Measurements from ENCODE around the gene TAF1C.

TAF1C gene

GRCh38 chr16:84155771-84156170 is 31.1 kb downstream of the TAF1C start:
- DNase-seq, result no peak

GRCh38 chr16:84155226-84155625 is 31.6 kb downstream of the TAF1C start:
- DNase-seq, result no peak

GRCh38 chr16:84153660-84154214 is 33.1 kb downstream of the TAF1C start:
- DNase-seq, result no peak

- DNase-seq, result no peak
Measured at GRCh38 chr16:84150926-84151325, 35.9 kb downstream of the TAF1C start.

GRCh38 chr16:84144859-84145639 is 41.8 kb downstream of the TAF1C start, which contains the start of the genes DNAAF1 and HSDL1:
DNAAF1 (plus strand) TSS chr16:84145308; CDS start chr16:84145441, 133 bp downstream.
HSDL1 (minus strand) TSS chr16:84145177; CDS start chr16:84131321, 13,856 bp downstream.
- peak; percentile 80 to 97 for DNase-seq

GRCh38 chr16:84144209-84144858 is 42.5 kb downstream of the TAF1C start:
- peak; percentile 8 to 38 for DNase-seq

- no peak for DNase-seq
Measured at GRCh38 chr16:84143784-84144199, 43.1 kb downstream of the TAF1C start.

GRCh38 chr16:84143081-84143480 is 43.8 kb downstream of the TAF1C start:
- DNase-seq, result no peak

GRCh38 chr16:84141143-84141670 is 45.6 kb downstream of the TAF1C start:
- no peak for DNase-seq

GRCh38 chr16:84139628-84140258 is 47.1 kb downstream of the TAF1C start:
- DNase-seq, result no peak

- no peak for DNase-seq
Measured at GRCh38 chr16:84138824-84139627, 47.8 kb downstream of the TAF1C start.

- no peak for DNase-seq
Measured at GRCh38 chr16:84138500-84138823, 48.4 kb downstream of the TAF1C start.

GRCh38 chr16:84137769-84138357 is 49.0 kb downstream of the TAF1C start:
- DNase-seq, result no peak

- DNase-seq, result no peak
Measured at GRCh38 chr16:84137287-84137686, 49.6 kb downstream of the TAF1C start.

GRCh38 chr16:84136331-84137125 is 50.3 kb downstream of the TAF1C start:
- no peak for DNase-seq

GRCh38 chr16:84132527-84133285 is 54.2 kb downstream of the TAF1C start:
- DNase-seq, result peak; percentile 58 to 61

- no peak for DNase-seq
Measured at GRCh38 chr16:84131117-84131516, 55.7 kb downstream of the TAF1C start.

Data from inflammatory macrophage treated with lipopolysaccharide for 1 hour (primary cell).